HCT116 (cell line): ENCODE measurements around the gene HHAT.

Source experiments
- ATF3 ChIP-seq: IDR thresholded peaks from 2 replicates; pipeline ENCODE4 v1.6.1; 2012
- CTCF ChIP-seq, 3 experiments: fragments of 200-600 bp in 1 of 3; sonication (generic) in 1 of 3; IDR thresholded peaks in 2 of 3; conservative IDR thresholded peaks in 1 of 3; 2 replicates each; pipeline ENCODE4 v1.5.1; 2012 to 2017; ENCODE audit warnings: low read depth in 2 of 3, low read length in 2 of 3, antibody characterized with exemption in 1 of 3, borderline replicate concordance in 1 of 3, control low read depth in 1 of 3, mild to moderate bottlenecking in 1 of 3, mixed read lengths in 1 of 3, mixed run types in 1 of 3, moderate library complexity in 1 of 3; ENCODE audit not compliant: insufficient read depth in 1 of 3
- ELF1 ChIP-seq: IDR thresholded peaks from 2 replicates; pipeline ENCODE4 v1.6.1; 2012; ENCODE audit warnings: low read depth, borderline replicate concordance
- EZH2phosphoT487 ChIP-seq: fragments of 200-600 bp; IDR thresholded peaks from 2 replicates; pipeline ENCODE4 v1.6.1; 2018; ENCODE audit warnings: antibody characterized with exemption, borderline replicate concordance
- FOSL1 ChIP-seq: IDR thresholded peaks from 2 replicates; pipeline ENCODE4 v1.6.1; 2012; ENCODE audit warnings: low read depth
- MAX ChIP-seq: IDR thresholded peaks from 2 replicates; pipeline ENCODE4 v1.6.1; 2012
- POLR2A ChIP-seq: IDR thresholded peaks from 2 replicates; pipeline ENCODE4 v1.7.0; 2011; ENCODE audit warnings: borderline replicate concordance; ENCODE audit not compliant: insufficient read depth, insufficient read length; ENCODE audit errors: extremely low read depth
- POLR2AphosphoS5 ChIP-seq: IDR thresholded peaks from 2 replicates; pipeline ENCODE4 v1.6.1; 2011; ENCODE audit warnings: mild to moderate bottlenecking, low read depth, low read length, moderate library complexity
- RAD21 ChIP-seq: IDR thresholded peaks from 2 replicates; pipeline ENCODE4 v1.6.1; 2012; ENCODE audit warnings: low read depth, mild to moderate bottlenecking
- REST ChIP-seq: IDR thresholded peaks from 2 replicates; pipeline ENCODE4 v1.6.1; 2012; ENCODE audit warnings: low read depth
- SP1 ChIP-seq: IDR thresholded peaks from 2 replicates; pipeline ENCODE4 v1.6.1; 2012; ENCODE audit warnings: low read depth
- SRF ChIP-seq: IDR thresholded peaks from 2 replicates; pipeline ENCODE4 v1.6.1; 2012; ENCODE audit warnings: low read depth
- TCF7L2 ChIP-seq: IDR thresholded peaks from 2 replicates; pipeline ENCODE4 v1.7.0; 2011; ENCODE audit warnings: borderline replicate concordance, inconsistent platforms; ENCODE audit not compliant: insufficient read depth, insufficient read length; ENCODE audit errors: extremely low read depth

- TF ChIP-seq CTCF (IDR thresholded peaks at IDR 0.05 in 2 of 3, conservative IDR thresholded peaks at IDR 0.05 in 1 of 3; ENCODE audit: borderline replicate concordance in 1 of 3, insufficient read depth in 1 of 3, low read depth in 2 of 3, low read length in 2 of 3) = no peak
- TF ChIP-seq FOSL1 = no peak
- no peak for TF ChIP-seq ELF1
- no peak for TF ChIP-seq POLR2A
- no peak for TF ChIP-seq SP1
- TF ChIP-seq REST = no peak
- no peak for TF ChIP-seq POLR2AphosphoS5
- no peak for TF ChIP-seq SRF
- no peak for TF ChIP-seq ATF3
- no peak for TF ChIP-seq MAX
- no peak for TF ChIP-seq EZH2phosphoT487
- no peak for TF ChIP-seq TCF7L2
- TF ChIP-seq RAD21 = no peak
Measured at GRCh38 chr1:210525716-210526454, 197.2 kb downstream of the HHAT start.
